Fibroblast of lung (primary cell): Measurements from ENCODE around the gene FBXO33.
"Not testable (repeated sequence)": the region's sequence is repeated elsewhere in the genome, so short reads cannot be mapped to it uniquely, and the experiment has no call there.

Experiments
- EZH2 ChIP-seq: IDR thresholded peaks from 2 replicates; pipeline ENCODE4 v1.5.1; 2012; ENCODE audit warnings: low read length, control low read depth, mild to moderate bottlenecking; ENCODE audit errors: missing control alignments
- TF ChIP-seq, protein P1 (sequence below), 2 donors: IDR thresholded peaks in 1 of 2; conservative IDR thresholded peaks in 1 of 2; 1 replicate in 1 of 2; 2 replicates in 1 of 2; pipeline ENCODE4 v1.5.1; 2011 to 2012; ENCODE audit warnings: low read length in 2 of 2, control low read depth in 1 of 2, inconsistent platforms in 1 of 2, low read depth in 1 of 2, mild to moderate bottlenecking in 1 of 2

DNA sequence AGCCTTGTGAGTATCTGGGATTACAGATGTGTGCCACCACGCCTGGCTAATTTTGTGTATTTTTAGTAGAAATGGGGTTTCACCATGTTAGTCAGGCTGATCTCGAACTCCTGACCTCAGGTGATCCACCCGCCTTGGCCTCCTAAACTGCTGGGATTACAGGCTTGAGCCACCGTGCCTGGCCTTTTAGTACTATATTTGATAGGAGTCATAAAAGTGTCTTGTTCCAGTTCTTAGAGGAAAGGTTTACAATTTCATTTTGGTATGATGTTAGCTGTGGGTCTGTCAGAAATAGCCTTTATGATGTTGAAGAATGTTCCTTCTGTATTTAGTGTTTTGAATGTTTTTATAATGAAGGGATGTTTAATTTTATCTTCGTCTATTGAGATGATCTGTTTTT lies 70.7 kb downstream of the FBXO33 start:
- not testable (repeated sequence) for TF ChIP-seq EZH2
- TF ChIP-seq, protein P1, sequence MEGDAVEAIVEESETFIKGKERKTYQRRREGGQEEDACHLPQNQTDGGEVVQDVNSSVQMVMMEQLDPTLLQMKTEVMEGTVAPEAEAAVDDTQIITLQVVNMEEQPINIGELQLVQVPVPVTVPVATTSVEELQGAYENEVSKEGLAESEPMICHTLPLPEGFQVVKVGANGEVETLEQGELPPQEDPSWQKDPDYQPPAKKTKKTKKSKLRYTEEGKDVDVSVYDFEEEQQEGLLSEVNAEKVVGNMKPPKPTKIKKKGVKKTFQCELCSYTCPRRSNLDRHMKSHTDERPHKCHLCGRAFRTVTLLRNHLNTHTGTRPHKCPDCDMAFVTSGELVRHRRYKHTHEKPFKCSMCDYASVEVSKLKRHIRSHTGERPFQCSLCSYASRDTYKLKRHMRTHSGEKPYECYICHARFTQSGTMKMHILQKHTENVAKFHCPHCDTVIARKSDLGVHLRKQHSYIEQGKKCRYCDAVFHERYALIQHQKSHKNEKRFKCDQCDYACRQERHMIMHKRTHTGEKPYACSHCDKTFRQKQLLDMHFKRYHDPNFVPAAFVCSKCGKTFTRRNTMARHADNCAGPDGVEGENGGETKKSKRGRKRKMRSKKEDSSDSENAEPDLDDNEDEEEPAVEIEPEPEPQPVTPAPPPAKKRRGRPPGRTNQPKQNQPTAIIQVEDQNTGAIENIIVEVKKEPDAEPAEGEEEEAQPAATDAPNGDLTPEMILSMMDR (conservative IDR thresholded peaks at IDR 0.05 in 1 of 2, IDR thresholded peaks at IDR 0.05 in 1 of 2; ENCODE audit: low read depth in 1 of 2, low read length in 2 of 2), result not testable (repeated sequence)
